ENCODE measurements around the gene FN3KRP. TPM values are rescaled to one million over a fixed set of nuclear protein-coding genes. Genes with fewer than 3 reads are reported as not detected.

The FN3KRP gene
- total and polyA plus RNA-seq, 4 donors = 10.1 to 15.5 (median 11.0) TPM

GRCh38 chr17:82736511-82737185 is 20.1 kb downstream of the FN3KRP start:
- 54% methylated on average over 18 of the region's 18 CpGs for WGBS
- Histone ChIP-seq H3K36me3 (ENCODE audit: control insufficient read depth in 4 of 4, insufficient read depth in 3 of 4, low read depth in 1 of 4, low read length in 3 of 4) (peaks cover 0 to 18% (median 17%) of the 10 kb centered on the region in 4 donors), H3K9me3 (ENCODE audit: control insufficient read depth in 4 of 4, low read length in 3 of 4) (peaks cover 0 to 4% (median under 1%) of the 10 kb centered on the region in 4 donors), H3K9ac (ENCODE audit: low read depth in 1 of 2, low read length in 2 of 2) (peak overlapping the region; percentile 47 to 62), H3K4me1 (ENCODE audit: control insufficient read depth in 4 of 4, insufficient read depth in 4 of 4, low read length in 3 of 4) (peaks cover 15 to 44% (median 28%) of the 10 kb centered on the region in 4 donors), H3K27me3 (ENCODE audit: control insufficient read depth in 4 of 4, insufficient read depth in 4 of 4, low read length in 3 of 4) (no peaks in the 10 kb centered on the region), H3K4me3 (ENCODE audit: low read depth in 1 of 3, low read length in 3 of 3) (peak overlapping the region; percentile 14 to 91 (median 78)), H3K27ac (ENCODE audit: low read depth in 1 of 2, low read length in 2 of 2) (peak overlapping the region; percentile 19 to 69)
- DNase-seq (ENCODE audit: low spot score) = no peak
- TF ChIP-seq REST (IDR thresholded peaks at IDR 0.05) (no peak), FOXA2 (IDR thresholded peaks at IDR 0.05) (no peak), JUND (IDR thresholded peaks at IDR 0.05) (no peak), GABPA (IDR thresholded peaks at IDR 0.05 in 1 of 2, conservative IDR thresholded peaks at IDR 0.05 in 1 of 2) (no peak), SP1 (IDR thresholded peaks at IDR 0.05) (no peak), RAD21 (IDR thresholded peaks at IDR 0.05) (no peak), FOXA1 (IDR thresholded peaks at IDR 0.05) (no peak), EGR1 (IDR thresholded peaks at IDR 0.05; ENCODE audit: low read depth in 2 of 2) (no peak), HNF4A (conservative IDR thresholded peaks at IDR 0.05) (no peak), MAX (IDR thresholded peaks at IDR 0.05) (no peak)

- Histone ChIP-seq H3K27ac (ENCODE audit: low read depth in 1 of 2, low read length in 2 of 2) (peak overlapping the region; percentile 62 to 80), H3K9me3 (ENCODE audit: control insufficient read depth in 4 of 4, low read length in 3 of 4) (peaks cover 0 to 4% (median under 1%) of the 10 kb centered on the region in 4 donors), H3K4me3 (ENCODE audit: low read depth in 1 of 3, low read length in 3 of 3) (no peak overlapping the region), H3K9ac (ENCODE audit: low read depth in 1 of 2, low read length in 2 of 2) (no peak overlapping the region), H3K36me3 (ENCODE audit: control insufficient read depth in 4 of 4, insufficient read depth in 3 of 4, low read depth in 1 of 4, low read length in 3 of 4) (peaks cover 3 to 18% (median 16%) of the 10 kb centered on the region in 4 donors), H3K27me3 (ENCODE audit: control insufficient read depth in 4 of 4, insufficient read depth in 4 of 4, low read length in 3 of 4) (no peaks in the 10 kb centered on the region), H3K4me1 (ENCODE audit: control insufficient read depth in 4 of 4, insufficient read depth in 4 of 4, low read length in 3 of 4) (peaks cover 16 to 55% (median 28%) of the 10 kb centered on the region in 4 donors)
- DNase-seq (ENCODE audit: low spot score) = peak; percentile 69
- 35% methylated on average over 26 of the region's 26 CpGs for WGBS
- TF ChIP-seq REST (IDR thresholded peaks at IDR 0.05) (no peak), FOXA2 (IDR thresholded peaks at IDR 0.05) (peak; percentile 99), ZBTB33 (IDR thresholded peaks at IDR 0.05) (no peak), JUND (IDR thresholded peaks at IDR 0.05) (peak in 1 of 2 donors; percentile 80), RAD21 (IDR thresholded peaks at IDR 0.05) (peak; percentile 28 to 56), MAX (IDR thresholded peaks at IDR 0.05) (peak; percentile 90), CTCF (IDR thresholded peaks at IDR 0.05; ENCODE audit: low read depth, low read length, missing input control) (no peak), SP1 (IDR thresholded peaks at IDR 0.05) (peak; percentile 81), RXRA (IDR thresholded peaks at IDR 0.05) (peak; percentile 95 to 98), TAF1 (conservative IDR thresholded peaks at IDR 0.05) (no peak), FOXA1 (IDR thresholded peaks at IDR 0.05) (peak; percentile 99), GABPA (IDR thresholded peaks at IDR 0.05 in 1 of 2, conservative IDR thresholded peaks at IDR 0.05 in 1 of 2) (peak in 1 of 2 donors; percentile 25), ATF3 (IDR thresholded peaks at IDR 0.05) (no peak), YY1 (IDR thresholded peaks at IDR 0.05) (peak; percentile 58)
Measured at GRCh38 chr17:82737967-82738877, 21.7 kb downstream of the FN3KRP start.

Measured in liver (tissue), 9 donors.